ENCODE data around the gene RMDN3.

DNA sequence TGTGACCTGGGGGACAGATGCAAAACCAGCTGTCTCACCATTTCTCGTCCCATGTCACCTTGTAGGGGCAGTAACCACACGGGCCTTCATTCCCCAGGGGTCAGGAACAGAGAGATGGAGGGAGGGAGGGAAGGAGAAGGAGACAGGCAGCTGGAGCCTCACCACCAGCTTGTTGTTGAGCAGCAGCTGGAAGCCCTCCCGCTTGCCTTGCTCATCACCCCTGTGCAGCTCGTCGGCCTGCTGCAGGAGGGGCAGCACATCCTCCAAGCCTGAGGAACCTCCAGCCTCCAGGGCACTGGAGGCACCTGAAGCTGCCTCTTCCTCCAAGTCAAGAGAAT is 10.3 kb downstream of the RMDN3 start:
- TF ChIP-seq, protein P1, sequence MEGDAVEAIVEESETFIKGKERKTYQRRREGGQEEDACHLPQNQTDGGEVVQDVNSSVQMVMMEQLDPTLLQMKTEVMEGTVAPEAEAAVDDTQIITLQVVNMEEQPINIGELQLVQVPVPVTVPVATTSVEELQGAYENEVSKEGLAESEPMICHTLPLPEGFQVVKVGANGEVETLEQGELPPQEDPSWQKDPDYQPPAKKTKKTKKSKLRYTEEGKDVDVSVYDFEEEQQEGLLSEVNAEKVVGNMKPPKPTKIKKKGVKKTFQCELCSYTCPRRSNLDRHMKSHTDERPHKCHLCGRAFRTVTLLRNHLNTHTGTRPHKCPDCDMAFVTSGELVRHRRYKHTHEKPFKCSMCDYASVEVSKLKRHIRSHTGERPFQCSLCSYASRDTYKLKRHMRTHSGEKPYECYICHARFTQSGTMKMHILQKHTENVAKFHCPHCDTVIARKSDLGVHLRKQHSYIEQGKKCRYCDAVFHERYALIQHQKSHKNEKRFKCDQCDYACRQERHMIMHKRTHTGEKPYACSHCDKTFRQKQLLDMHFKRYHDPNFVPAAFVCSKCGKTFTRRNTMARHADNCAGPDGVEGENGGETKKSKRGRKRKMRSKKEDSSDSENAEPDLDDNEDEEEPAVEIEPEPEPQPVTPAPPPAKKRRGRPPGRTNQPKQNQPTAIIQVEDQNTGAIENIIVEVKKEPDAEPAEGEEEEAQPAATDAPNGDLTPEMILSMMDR (IDR thresholded peaks at IDR 0.05): no peak
- no peak for TF ChIP-seq POLR2AphosphoS5 (IDR thresholded peaks at IDR 0.05; ENCODE audit: insufficient read depth in 1 of 2, low read depth in 1 of 2)

All from vagina (tissue), 2 donors.